HCT116 (cell line): ENCODE results near the gene TRIM67. TPM values are rescaled to one million over a fixed set of nuclear protein-coding genes. Genes with fewer than 3 reads are reported as not detected.

ENCODE experiments used
- ATAC-seq: fragments of 200-7000 bp; cut with Tn5 transposase; 2 replicates; pipeline ENCODE4 v1.9.1; 2020; ENCODE audit warnings: mild to moderate bottlenecking, moderate library complexity
- BruUV-seq: library from RNA; stranded (reverse); fragments of 400-500 nt; replicated peaks from 2 replicates; lab custom pipeline; 2021; lab: Mats Ljungman, UMichigan
- CTCF ChIA-PET: fragments of 300-600 bp; sonication (Branson Sonifier 250); formaldehyde crosslinking; loops from one replicate; lab custom pipeline; 2021; ENCODE audit warnings: antibody characterized with exemption; lab: Charles Lee
- POLR2A ChIA-PET: fragments of 300-600, 350-600 bp; sonication (Branson Sonifier 250); formaldehyde crosslinking; loops from one replicate; lab custom pipeline; 2021; ENCODE audit warnings: antibody characterized with exemption; lab: Charles Lee
- RAD21 ChIA-PET, 2 experiments: fragments of 300-600 bp; sonication (Branson Sonifier 250); formaldehyde crosslinking; loops; one replicate each; lab custom pipeline; 2023; ENCODE audit warnings: low total read pairs in 2 of 2; ENCODE audit not compliant: uncharacterized antibody in 2 of 2, unreplicated experiment in 2 of 2, low non-redundant PET in 1 of 2; lab: Charles Lee
- DNase-seq: peaks from one replicate; pipeline ENCODE4 v3.0.0-alpha.2; 2010; ENCODE audit warnings: low read depth, low spot score
- H2AFZ ChIP-seq: fragments of 200-600 bp; shearing (Covaris generic), sonication (generic); 2 replicates; pipeline ENCODE4 v1.6.1; 2017; ENCODE audit warnings: low read depth, mixed run types, mixed read lengths, antibody characterized with exemption, low read length; ENCODE audit not compliant: poor library complexity, severe bottlenecking
- H3K27ac ChIP-seq: 2 replicates; pipeline ENCODE4 v1.5.1; 2012; ENCODE audit warnings: low read depth, low read length
- H3K27me3 ChIP-seq: fragments of 200-600 bp; sonication (generic); 2 replicates; pipeline ENCODE4 v1.6.1; 2016; ENCODE audit warnings: mixed run types, low read length, mixed read lengths; ENCODE audit not compliant: insufficient read depth
- H3K36me3 ChIP-seq, 2 experiments: fragments of 200-500 bp in 1 of 2; fragments of 200-600 bp in 1 of 2; sonication (Bioruptor generic) in 1 of 2; sonication (generic) in 1 of 2; 2 replicates each; pipeline versions ENCODE4 v1.5.1 to v1.6.1; 2014 to 2016; ENCODE audit warnings: low read length in 2 of 2, inconsistent platforms in 1 of 2, mixed read lengths in 1 of 2, mixed run types in 1 of 2; ENCODE audit not compliant: insufficient read depth in 2 of 2, control insufficient read depth in 1 of 2
- H3K4me1 ChIP-seq, 2 experiments: fragments of 200-600 bp in 1 of 2; sonication (generic) in 1 of 2; 2 replicates each; pipeline versions ENCODE4 v1.5.1 to v1.6.1; 2012 to 2017; ENCODE audit warnings: low read length in 2 of 2, inconsistent platforms in 1 of 2, mild to moderate bottlenecking in 1 of 2, mixed read lengths in 1 of 2, mixed run types in 1 of 2, moderate library complexity in 1 of 2; ENCODE audit not compliant: insufficient read depth in 2 of 2, control insufficient read depth in 1 of 2
- H3K4me2 ChIP-seq: fragments of 200-600 bp; sonication (generic); 2 replicates; pipeline ENCODE4 v1.6.1; 2017; ENCODE audit warnings: mixed run types, low read length, mixed read lengths
- H3K4me3 ChIP-seq, 2 experiments: fragments of 200-600 bp in 1 of 2; sonication (generic) in 1 of 2; replicated peaks in 1 of 2; 2 replicates each; pipeline ENCODE4 v1.5.1; 2011 to 2016; ENCODE audit warnings: low read length in 2 of 2, control low read depth in 1 of 2, low read depth in 1 of 2, mild to moderate bottlenecking in 1 of 2, mixed read lengths in 1 of 2, mixed run types in 1 of 2
- H3K79me2 ChIP-seq: fragments of 200-600 bp; sonication (generic); 2 replicates; pipeline ENCODE4 v1.6.1; 2017; ENCODE audit warnings: mild to moderate bottlenecking, mixed run types, low read length, moderate library complexity, mixed read lengths; ENCODE audit not compliant: insufficient read depth
- H3K9ac ChIP-seq: fragments of 200-600 bp; sonication (generic); 2 replicates; pipeline ENCODE4 v1.6.1; 2016; ENCODE audit warnings: low read length, mixed read lengths
- H3K9me2 ChIP-seq: fragments of 200-600 bp; sonication (generic), shearing (Covaris generic); 2 replicates; pipeline ENCODE4 v1.6.1; 2017; ENCODE audit warnings: mixed run types, mild to moderate bottlenecking, moderate library complexity; ENCODE audit not compliant: insufficient read depth
- H3K9me3 ChIP-seq, 2 experiments: fragments of 200-500 bp in 1 of 2; fragments of 200-600 bp in 1 of 2; sonication (Bioruptor generic) in 1 of 2; sonication (generic) in 1 of 2; 2 replicates each; pipeline ENCODE4 v1.6.1; 2014 to 2017; ENCODE audit warnings: low read length in 2 of 2, mixed read lengths in 2 of 2, inconsistent platforms in 1 of 2, low read depth in 1 of 2, mild to moderate bottlenecking in 1 of 2, mixed run types in 1 of 2, moderate library complexity in 1 of 2; ENCODE audit not compliant: control insufficient read depth in 1 of 2, insufficient read depth in 1 of 2
- H4K20me1 ChIP-seq: fragments of 200-600 bp; sonication (generic), shearing (Covaris generic); 2 replicates; pipeline ENCODE4 v1.6.1; 2017; ENCODE audit warnings: mixed run types, mild to moderate bottlenecking, moderate library complexity; ENCODE audit not compliant: insufficient read depth
- ATF3 ChIP-seq: IDR thresholded peaks from 2 replicates; pipeline ENCODE4 v1.6.1; 2012
- CEBPB ChIP-seq: IDR thresholded peaks from 2 replicates; pipeline ENCODE4 v1.6.1; 2012; ENCODE audit warnings: low read depth
- CTCF ChIP-seq, 3 experiments: fragments of 200-600 bp in 1 of 3; sonication (generic) in 1 of 3; IDR thresholded peaks in 2 of 3; conservative IDR thresholded peaks in 1 of 3; 2 replicates each; pipeline ENCODE4 v1.5.1; 2012 to 2017; ENCODE audit warnings: low read depth in 2 of 3, low read length in 2 of 3, antibody characterized with exemption in 1 of 3, borderline replicate concordance in 1 of 3, control low read depth in 1 of 3, mild to moderate bottlenecking in 1 of 3, mixed read lengths in 1 of 3, mixed run types in 1 of 3, moderate library complexity in 1 of 3; ENCODE audit not compliant: insufficient read depth in 1 of 3
- EGR1 ChIP-seq: IDR thresholded peaks from 2 replicates; pipeline ENCODE4 v1.6.1; 2012; ENCODE audit warnings: low read depth
- ELF1 ChIP-seq: IDR thresholded peaks from 2 replicates; pipeline ENCODE4 v1.6.1; 2012; ENCODE audit warnings: low read depth, borderline replicate concordance
- EZH2 ChIP-seq: fragments of 200-600 bp; sonication (generic); IDR thresholded peaks from 2 replicates; pipeline ENCODE4 v1.6.1; 2017; ENCODE audit warnings: antibody characterized with exemption, mixed run types
- FOSL1 ChIP-seq: IDR thresholded peaks from 2 replicates; pipeline ENCODE4 v1.6.1; 2012; ENCODE audit warnings: low read depth
- JUND ChIP-seq: IDR thresholded peaks from 2 replicates; pipeline ENCODE4 v1.6.1; 2012
- MAX ChIP-seq: IDR thresholded peaks from 2 replicates; pipeline ENCODE4 v1.6.1; 2012
- POLR2A ChIP-seq: IDR thresholded peaks from 2 replicates; pipeline ENCODE4 v1.7.0; 2011; ENCODE audit warnings: borderline replicate concordance; ENCODE audit not compliant: insufficient read depth, insufficient read length; ENCODE audit errors: extremely low read depth
- RAD21 ChIP-seq: IDR thresholded peaks from 2 replicates; pipeline ENCODE4 v1.6.1; 2012; ENCODE audit warnings: low read depth, mild to moderate bottlenecking
- REST ChIP-seq: IDR thresholded peaks from 2 replicates; pipeline ENCODE4 v1.6.1; 2012; ENCODE audit warnings: low read depth
- SIN3A ChIP-seq: IDR thresholded peaks from 2 replicates; pipeline ENCODE4 v1.6.1; 2012; ENCODE audit warnings: low read depth
- SP1 ChIP-seq: IDR thresholded peaks from 2 replicates; pipeline ENCODE4 v1.6.1; 2012; ENCODE audit warnings: low read depth
- SRF ChIP-seq: IDR thresholded peaks from 2 replicates; pipeline ENCODE4 v1.6.1; 2012; ENCODE audit warnings: low read depth
- YY1 ChIP-seq: IDR thresholded peaks from 2 replicates; pipeline ENCODE4 v1.6.1; 2011; ENCODE audit warnings: low read length, low read depth, moderate library complexity, mild to moderate bottlenecking; ENCODE audit not compliant: insufficient replicate concordance; ENCODE audit errors: extremely low read depth
- ZBTB33 ChIP-seq: IDR thresholded peaks from 2 replicates; pipeline ENCODE4 v1.6.1; 2011; ENCODE audit warnings: mild to moderate bottlenecking, low read length, moderate library complexity; ENCODE audit not compliant: insufficient replicate concordance; ENCODE audit errors: extremely low read depth
- intact Hi-C: fragments of 100-400 bp; cut with micrococcal nuclease; formaldehyde crosslinking; loops from 2 replicates; pipeline ENCODE4 v1.10.0; 2022
- total RNA-seq: library from RNA; stranded (reverse); gene quantifications from one replicate; pipeline ENCODE4 v1.2.1, GENCODE V29; 2021; ENCODE audit not compliant: unreplicated experiment

The TRIM67 gene
- total RNA-seq, 1 experiment from 2014 or later: 0.02 TPM

- Histone ChIP-seq H3K27me3 (no peaks in the 10 kb centered on the region), H2AFZ (no peak overlapping the region), H3K4me2 (no peak overlapping the region), H3K9ac (no peak overlapping the region), H4K20me1 (no peaks in the 10 kb centered on the region), H3K4me1 (no peaks in the 10 kb centered on the region), H3K4me3 (no peak overlapping the region), H3K36me3 (no peaks in the 10 kb centered on the region), H3K27ac (no peak overlapping the region), H3K9me2 (no peaks in the 10 kb centered on the region), H3K79me2 (no peaks in the 10 kb centered on the region), H3K9me3 (no peaks in the 10 kb centered on the region)
- no peak for TF ChIP-seq FOSL1
- TF ChIP-seq ZBTB33: no peak
- TF ChIP-seq EGR1: no peak
- TF ChIP-seq JUND: no peak
- TF ChIP-seq ATF3: no peak
- TF ChIP-seq YY1: no peak
- TF ChIP-seq RAD21: no peak
- TF ChIP-seq CTCF (IDR thresholded peaks at IDR 0.05 in 2 of 3, conservative IDR thresholded peaks at IDR 0.05 in 1 of 3; ENCODE audit: borderline replicate concordance in 1 of 3, insufficient read depth in 1 of 3, low read depth in 2 of 3, low read length in 2 of 3): no peak
- TF ChIP-seq POLR2A: no peak
- TF ChIP-seq MAX: no peak
- TF ChIP-seq EZH2: no peak
- no peak for TF ChIP-seq REST
- no peak for TF ChIP-seq SP1
- TF ChIP-seq SIN3A: no peak
- TF ChIP-seq CEBPB: no peak
- no peak for TF ChIP-seq SRF
- no peak for TF ChIP-seq ELF1
- ChIA-PET POLR2A (no interaction called here), CTCF (no interaction called here), RAD21 (no interaction called here)
- no peak for DNase-seq
- BruUV-seq: no TSS peak
- intact Hi-C loops: no loop called here
- ATAC-seq: no peak
These were observed 35.8 kb upstream of the TRIM67 start for GRCh38 chr1:231125972-231126580.
